Measurements from ENCODE around the gene SPACA5. TPM values are rescaled to one million over a fixed set of nuclear protein-coding genes. Genes with fewer than 3 reads are reported as not detected.
"Not testable (repeated sequence)": the region's sequence is repeated elsewhere in the genome, so short reads cannot be mapped to it uniquely, and the experiment has no call there.

The SPACA5 gene
- total RNA-seq, 1 experiment from 2014 or later, result not detected

DNA sequence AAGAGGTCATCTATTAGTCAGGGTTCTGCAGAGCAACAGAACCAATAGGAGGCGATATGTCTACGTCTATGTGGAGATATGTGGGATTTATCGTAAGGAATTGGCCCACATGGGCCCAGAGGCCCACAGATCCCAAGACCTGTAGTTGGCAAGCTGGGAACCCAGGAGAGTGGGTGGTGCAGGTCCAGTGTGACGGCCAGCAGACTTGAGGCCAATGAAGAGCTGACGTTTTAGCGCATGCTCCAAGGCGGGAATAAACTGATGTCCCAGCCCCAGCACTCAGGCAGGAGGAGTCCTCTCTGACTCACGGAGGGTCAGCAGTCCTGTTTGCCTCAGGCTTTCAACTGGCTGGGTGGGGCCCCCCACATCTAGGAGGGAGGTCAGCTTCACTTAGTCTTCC is 21.3 kb downstream of the SPACA5 start:
- Mint-ChIP-seq H3K4me3 (ENCODE audit: low read depth, unreplicated experiment) (no peak overlapping the region), H3K9me3 (ENCODE audit: low read depth, unreplicated experiment) (peaks cover 2% of the 10 kb centered on the region), H3K36me3 (ENCODE audit: insufficient read depth, unreplicated experiment) (no peaks in the 10 kb centered on the region), H3K27ac (ENCODE audit: unreplicated experiment) (no peak overlapping the region), H3K27me3 (ENCODE audit: unreplicated experiment) (no peaks in the 10 kb centered on the region), H3K4me1 (ENCODE audit: low read depth, unreplicated experiment) (peaks cover 8% of the 10 kb centered on the region)
- BruUV-seq (replicated peaks), result no TSS peak
- intact Hi-C loops (cut with micrococcal nuclease; ENCODE audit: unreplicated experiment), result loop anchor here (5.0 to 10.0 kb wide), 2 partner anchors 531 to 833 kb away; partner anchors contain the start of gene UBA1
- CTCF ChIA-PET, result no interaction called here
- TF ChIP-seq, protein P1, sequence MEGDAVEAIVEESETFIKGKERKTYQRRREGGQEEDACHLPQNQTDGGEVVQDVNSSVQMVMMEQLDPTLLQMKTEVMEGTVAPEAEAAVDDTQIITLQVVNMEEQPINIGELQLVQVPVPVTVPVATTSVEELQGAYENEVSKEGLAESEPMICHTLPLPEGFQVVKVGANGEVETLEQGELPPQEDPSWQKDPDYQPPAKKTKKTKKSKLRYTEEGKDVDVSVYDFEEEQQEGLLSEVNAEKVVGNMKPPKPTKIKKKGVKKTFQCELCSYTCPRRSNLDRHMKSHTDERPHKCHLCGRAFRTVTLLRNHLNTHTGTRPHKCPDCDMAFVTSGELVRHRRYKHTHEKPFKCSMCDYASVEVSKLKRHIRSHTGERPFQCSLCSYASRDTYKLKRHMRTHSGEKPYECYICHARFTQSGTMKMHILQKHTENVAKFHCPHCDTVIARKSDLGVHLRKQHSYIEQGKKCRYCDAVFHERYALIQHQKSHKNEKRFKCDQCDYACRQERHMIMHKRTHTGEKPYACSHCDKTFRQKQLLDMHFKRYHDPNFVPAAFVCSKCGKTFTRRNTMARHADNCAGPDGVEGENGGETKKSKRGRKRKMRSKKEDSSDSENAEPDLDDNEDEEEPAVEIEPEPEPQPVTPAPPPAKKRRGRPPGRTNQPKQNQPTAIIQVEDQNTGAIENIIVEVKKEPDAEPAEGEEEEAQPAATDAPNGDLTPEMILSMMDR (IDR thresholded peaks at IDR 0.05; ENCODE audit: unreplicated experiment), result no peak
- no peak for DNase-seq

DNA sequence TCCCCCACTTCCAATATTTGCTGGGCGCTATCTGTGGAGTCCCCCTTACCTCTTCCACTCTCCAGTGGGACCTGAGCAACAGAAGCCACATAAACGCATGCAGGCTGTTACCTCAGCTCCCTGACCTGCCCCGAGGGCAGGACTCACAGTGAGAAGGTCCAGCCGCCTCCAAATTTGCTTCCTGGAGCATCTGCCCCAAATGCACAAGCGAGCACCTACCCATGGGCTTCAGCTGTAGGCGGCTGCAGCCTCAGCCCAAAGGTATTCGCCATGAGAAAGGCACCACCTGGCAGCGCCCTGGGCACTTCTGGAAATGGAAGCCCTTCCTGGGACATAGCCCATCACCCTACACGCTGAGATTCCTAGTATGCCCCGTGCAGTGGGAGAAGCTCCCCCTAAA is 23.4 kb downstream of the SPACA5 start:
- H3K27ac Mint-ChIP-seq (ENCODE audit: unreplicated experiment), result no peak overlapping the region
- TF ChIP-seq, protein P1 (IDR thresholded peaks at IDR 0.05; ENCODE audit: unreplicated experiment), result no peak
- H3K27me3 Mint-ChIP-seq (ENCODE audit: unreplicated experiment), result peaks cover 5% of the 10 kb centered on the region
- BruUV-seq (replicated peaks), result no TSS peak
- H3K4me1 Mint-ChIP-seq (ENCODE audit: low read depth, unreplicated experiment), result peaks cover 7% of the 10 kb centered on the region
- DNase-seq, result no peak
- CTCF ChIA-PET, result no interaction called here
- H3K9me3 Mint-ChIP-seq (ENCODE audit: low read depth, unreplicated experiment), result peaks cover 2% of the 10 kb centered on the region
- intact Hi-C loops (cut with micrococcal nuclease; ENCODE audit: unreplicated experiment), result no loop called here
- H3K36me3 Mint-ChIP-seq (ENCODE audit: insufficient read depth, unreplicated experiment), result no peaks in the 10 kb centered on the region
- H3K4me3 Mint-ChIP-seq (ENCODE audit: low read depth, unreplicated experiment), result no peak overlapping the region

DNA sequence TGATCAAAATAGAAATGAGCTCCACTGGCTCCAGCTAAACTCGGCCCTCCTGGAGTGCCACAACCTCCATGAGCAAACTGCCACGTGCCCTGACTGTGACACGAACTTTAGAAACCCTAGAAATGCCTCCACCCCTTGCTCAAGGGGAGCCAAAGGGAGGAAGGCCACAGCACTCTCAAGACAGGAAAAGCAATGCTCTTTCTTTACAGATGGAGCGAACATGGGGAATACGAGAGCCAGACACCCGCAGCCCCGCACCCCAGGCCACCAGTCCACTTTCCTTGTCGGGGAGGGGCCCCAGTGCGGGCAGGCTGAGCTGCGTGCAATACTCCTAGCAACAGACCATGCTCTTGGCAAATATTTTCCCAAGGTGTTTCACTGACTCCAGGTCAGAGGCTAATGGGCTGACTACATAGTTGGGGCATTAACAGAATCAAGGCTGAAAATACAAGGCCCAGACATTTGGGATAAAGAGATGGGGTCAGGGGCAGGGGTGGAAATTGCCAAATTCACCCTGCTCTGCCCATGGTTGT is 23.9 kb downstream of the SPACA5 start:
- H3K27ac Mint-ChIP-seq (ENCODE audit: unreplicated experiment); H3K36me3 Mint-ChIP-seq (ENCODE audit: insufficient read depth, unreplicated experiment); H3K9me3 Mint-ChIP-seq (ENCODE audit: low read depth, unreplicated experiment); H3K4me1 Mint-ChIP-seq (ENCODE audit: low read depth, unreplicated experiment); intact Hi-C loops (cut with micrococcal nuclease; ENCODE audit: unreplicated experiment); CTCF ChIA-PET; BruUV-seq (replicated peaks); DNase-seq; H3K4me3 Mint-ChIP-seq (ENCODE audit: low read depth, unreplicated experiment); H3K27me3 Mint-ChIP-seq (ENCODE audit: unreplicated experiment): not testable (repeated sequence)

DNA sequence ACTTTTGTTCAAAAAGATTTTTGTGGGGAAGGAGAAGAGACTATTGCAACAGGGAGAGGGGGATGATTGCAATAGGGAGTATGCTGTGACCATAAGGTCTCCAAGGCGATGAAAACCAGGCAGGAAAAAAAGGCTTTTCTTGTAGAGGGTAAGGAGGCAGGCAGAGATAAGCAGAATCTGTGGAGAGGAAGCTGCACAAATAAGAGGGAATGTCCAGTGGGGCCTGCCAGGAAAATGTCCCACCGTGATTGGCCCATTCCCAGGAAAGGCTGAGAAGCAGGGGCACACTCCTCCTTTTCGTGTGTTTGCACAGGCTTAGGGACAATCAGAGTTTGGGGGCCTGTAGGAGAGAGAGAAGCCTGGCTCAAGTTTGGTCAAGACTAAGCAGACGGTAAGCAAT is 29.1 kb downstream of the SPACA5 start:
- Mint-ChIP-seq H3K4me1 (ENCODE audit: low read depth, unreplicated experiment) (no peaks in the 10 kb centered on the region), H3K36me3 (ENCODE audit: insufficient read depth, unreplicated experiment) (no peaks in the 10 kb centered on the region), H3K27ac (ENCODE audit: unreplicated experiment) (no peak overlapping the region), H3K9me3 (ENCODE audit: low read depth, unreplicated experiment) (no peaks in the 10 kb centered on the region), H3K4me3 (ENCODE audit: low read depth, unreplicated experiment) (no peak overlapping the region), H3K27me3 (ENCODE audit: unreplicated experiment) (peaks cover 15% of the 10 kb centered on the region)
- intact Hi-C loops (cut with micrococcal nuclease; ENCODE audit: unreplicated experiment), result no loop called here
- TF ChIP-seq, protein P1 (IDR thresholded peaks at IDR 0.05; ENCODE audit: unreplicated experiment), result no peak
- CTCF ChIA-PET, result no interaction called here
- no TSS peak for BruUV-seq (replicated peaks)
- no peak for DNase-seq

DNA sequence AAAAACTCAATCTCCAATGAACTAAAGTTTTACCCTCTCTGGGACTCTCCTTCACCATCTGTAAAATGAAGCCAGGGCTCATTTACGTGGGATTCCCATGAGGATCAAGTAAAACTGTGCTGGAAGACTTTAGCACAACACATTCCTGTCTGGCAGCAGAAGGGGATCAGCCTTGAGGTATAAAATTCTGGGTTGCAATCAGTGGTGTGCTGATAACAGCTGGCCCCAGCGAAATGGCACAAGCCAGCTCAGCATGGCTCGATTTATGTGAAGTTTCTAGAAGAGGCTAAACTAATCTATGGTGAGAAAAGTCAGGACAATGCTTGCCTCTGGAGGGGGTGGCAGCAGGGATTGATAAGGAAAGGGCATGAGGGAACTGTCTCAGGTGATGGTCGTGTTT is 36.3 kb downstream of the SPACA5 start:
- Mint-ChIP-seq H3K4me3 (ENCODE audit: low read depth, unreplicated experiment) (no peak overlapping the region), H3K27me3 (ENCODE audit: unreplicated experiment) (no peaks in the 10 kb centered on the region), H3K9me3 (ENCODE audit: low read depth, unreplicated experiment) (peaks cover 7% of the 10 kb centered on the region), H3K27ac (ENCODE audit: unreplicated experiment) (no peak overlapping the region), H3K36me3 (ENCODE audit: insufficient read depth, unreplicated experiment) (no peaks in the 10 kb centered on the region), H3K4me1 (ENCODE audit: low read depth, unreplicated experiment) (peaks cover 15% of the 10 kb centered on the region)
- TF ChIP-seq, protein P1 (IDR thresholded peaks at IDR 0.05; ENCODE audit: unreplicated experiment), result no peak
- intact Hi-C loops (cut with micrococcal nuclease; ENCODE audit: unreplicated experiment), result no loop called here
- no peak for DNase-seq
- CTCF ChIA-PET, result no interaction called here
- no TSS peak for BruUV-seq (replicated peaks)

Data from Calu3 (cell line).